Fibroblast of mammary gland (primary cell): ENCODE results near the gene TNFRSF9.
"Not testable (repeated sequence)": the region's sequence is repeated elsewhere in the genome, so short reads cannot be mapped to it uniquely, and the experiment has no call there.

Experiments used
- DNase-seq: peaks from one replicate; pipeline ENCODE4 v3.0.0-alpha.2; 2010; ENCODE audit warnings: low read depth
- H3K4me3 ChIP-seq: 2 replicates; pipeline ENCODE4 v1.5.1; 2011; ENCODE audit warnings: low read depth, mild to moderate bottlenecking, low read length, moderate library complexity; ENCODE audit not compliant: control insufficient read depth
- TF ChIP-seq, protein P1 (sequence below): conservative IDR thresholded peaks from 2 replicates; pipeline ENCODE4 v1.5.1; 2011; ENCODE audit warnings: low read depth, low read length, inconsistent platforms; ENCODE audit not compliant: control insufficient read depth, insufficient read depth

TNFRSF9 gene

DNA sequence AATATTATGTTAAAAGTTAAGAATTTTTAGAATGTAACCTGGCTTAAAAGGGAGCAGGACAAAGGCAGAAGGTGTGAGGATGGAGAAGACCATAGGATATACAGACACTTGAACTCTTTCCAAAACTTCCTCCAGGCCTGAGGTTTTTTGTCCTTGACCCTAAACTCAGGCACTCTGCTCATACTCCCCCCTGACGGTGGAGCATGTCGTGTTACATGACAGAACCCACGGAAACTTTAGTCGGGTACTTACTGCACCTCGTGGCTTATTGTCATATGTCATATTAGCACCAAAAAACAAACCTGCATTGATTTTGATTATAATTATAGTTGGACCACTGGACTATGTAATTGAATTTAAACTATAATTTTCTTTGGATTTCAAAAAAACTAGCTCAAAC, 20.8 kb downstream of the TNFRSF9 start:
- no peak for DNase-seq

DNA sequence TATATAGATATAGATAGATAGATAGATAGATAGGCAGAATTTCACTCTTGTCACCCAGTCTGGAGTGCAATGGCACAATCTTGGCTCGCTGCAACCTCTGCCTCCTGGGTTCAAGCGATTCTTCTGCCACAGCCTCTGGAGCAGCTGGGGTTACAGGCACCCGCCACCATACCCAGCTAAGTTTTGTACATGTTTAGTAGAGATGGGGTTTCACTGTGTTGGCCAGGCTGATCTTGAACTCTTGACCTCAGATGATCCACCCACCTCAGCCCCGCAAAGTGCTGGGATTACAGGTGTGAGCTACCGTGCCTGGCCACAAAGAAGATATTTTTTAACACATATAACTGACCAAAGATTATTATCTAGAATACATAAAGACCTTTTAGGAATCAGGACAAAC, 22.7 kb downstream of the TNFRSF9 start:
- DNase-seq: not testable (repeated sequence)

More for the DNA sequence above, 20.8 kb downstream of the TNFRSF9 start:
- no peak overlapping the region for H3K4me3 ChIP-seq
- TF ChIP-seq, protein P1, sequence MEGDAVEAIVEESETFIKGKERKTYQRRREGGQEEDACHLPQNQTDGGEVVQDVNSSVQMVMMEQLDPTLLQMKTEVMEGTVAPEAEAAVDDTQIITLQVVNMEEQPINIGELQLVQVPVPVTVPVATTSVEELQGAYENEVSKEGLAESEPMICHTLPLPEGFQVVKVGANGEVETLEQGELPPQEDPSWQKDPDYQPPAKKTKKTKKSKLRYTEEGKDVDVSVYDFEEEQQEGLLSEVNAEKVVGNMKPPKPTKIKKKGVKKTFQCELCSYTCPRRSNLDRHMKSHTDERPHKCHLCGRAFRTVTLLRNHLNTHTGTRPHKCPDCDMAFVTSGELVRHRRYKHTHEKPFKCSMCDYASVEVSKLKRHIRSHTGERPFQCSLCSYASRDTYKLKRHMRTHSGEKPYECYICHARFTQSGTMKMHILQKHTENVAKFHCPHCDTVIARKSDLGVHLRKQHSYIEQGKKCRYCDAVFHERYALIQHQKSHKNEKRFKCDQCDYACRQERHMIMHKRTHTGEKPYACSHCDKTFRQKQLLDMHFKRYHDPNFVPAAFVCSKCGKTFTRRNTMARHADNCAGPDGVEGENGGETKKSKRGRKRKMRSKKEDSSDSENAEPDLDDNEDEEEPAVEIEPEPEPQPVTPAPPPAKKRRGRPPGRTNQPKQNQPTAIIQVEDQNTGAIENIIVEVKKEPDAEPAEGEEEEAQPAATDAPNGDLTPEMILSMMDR: no peak

DNA sequence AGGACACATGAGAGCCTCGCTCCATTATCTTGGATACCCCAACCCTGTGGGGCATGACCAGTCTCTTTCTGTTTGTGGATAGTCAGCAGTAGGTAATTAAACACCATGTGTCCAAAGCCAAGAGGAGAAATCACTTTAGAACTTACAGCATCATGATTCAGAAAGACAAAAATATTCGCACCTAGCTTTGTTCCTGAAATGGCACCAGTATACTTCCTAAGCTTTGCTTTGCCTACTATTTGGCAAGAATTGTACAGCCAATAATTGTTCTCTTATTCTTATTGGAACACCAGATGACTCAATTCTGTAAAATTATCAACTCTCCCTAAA, 24.2 kb downstream of the TNFRSF9 start:
- DNase-seq: no peak
- H3K4me3 ChIP-seq: no peak overlapping the region
- TF ChIP-seq, protein P1: no peak

More for the DNA sequence above, 22.7 kb downstream of the TNFRSF9 start:
- H3K4me3 ChIP-seq: not testable (repeated sequence)

DNA sequence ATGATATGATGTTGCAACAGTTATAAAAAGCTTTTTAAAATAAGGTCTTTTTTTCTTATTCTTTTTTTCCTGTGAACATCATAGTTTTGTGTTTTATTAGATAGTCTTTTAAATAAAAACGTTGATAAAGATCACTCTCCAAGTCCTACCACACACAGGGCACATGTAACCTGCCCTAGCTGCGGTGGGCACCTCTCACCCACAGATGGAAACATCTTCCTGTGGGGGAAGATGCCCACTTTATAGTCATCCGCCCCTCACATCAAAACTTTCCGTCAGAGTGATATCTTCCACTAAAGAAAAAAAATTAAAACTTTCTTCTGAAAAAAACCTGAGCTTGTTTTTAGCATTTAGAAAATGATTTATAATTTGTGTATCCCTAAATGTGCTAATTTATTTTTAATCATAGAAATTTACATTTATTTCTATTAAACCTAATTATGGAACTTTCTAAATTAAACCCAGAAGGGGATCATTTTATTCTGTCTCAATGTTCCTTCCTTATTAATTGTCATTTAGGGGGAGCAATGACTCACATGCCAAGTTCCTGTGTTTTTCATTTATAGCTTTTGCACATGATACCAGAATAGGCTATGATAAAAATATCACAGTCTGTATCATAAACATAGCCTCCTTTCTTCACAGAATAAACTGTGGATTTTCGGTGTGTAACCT, 24.7 kb downstream of the TNFRSF9 start:
- TF ChIP-seq, protein P1: no peak
- no peak for DNase-seq
- H3K4me3 ChIP-seq: no peak overlapping the region

DNA sequence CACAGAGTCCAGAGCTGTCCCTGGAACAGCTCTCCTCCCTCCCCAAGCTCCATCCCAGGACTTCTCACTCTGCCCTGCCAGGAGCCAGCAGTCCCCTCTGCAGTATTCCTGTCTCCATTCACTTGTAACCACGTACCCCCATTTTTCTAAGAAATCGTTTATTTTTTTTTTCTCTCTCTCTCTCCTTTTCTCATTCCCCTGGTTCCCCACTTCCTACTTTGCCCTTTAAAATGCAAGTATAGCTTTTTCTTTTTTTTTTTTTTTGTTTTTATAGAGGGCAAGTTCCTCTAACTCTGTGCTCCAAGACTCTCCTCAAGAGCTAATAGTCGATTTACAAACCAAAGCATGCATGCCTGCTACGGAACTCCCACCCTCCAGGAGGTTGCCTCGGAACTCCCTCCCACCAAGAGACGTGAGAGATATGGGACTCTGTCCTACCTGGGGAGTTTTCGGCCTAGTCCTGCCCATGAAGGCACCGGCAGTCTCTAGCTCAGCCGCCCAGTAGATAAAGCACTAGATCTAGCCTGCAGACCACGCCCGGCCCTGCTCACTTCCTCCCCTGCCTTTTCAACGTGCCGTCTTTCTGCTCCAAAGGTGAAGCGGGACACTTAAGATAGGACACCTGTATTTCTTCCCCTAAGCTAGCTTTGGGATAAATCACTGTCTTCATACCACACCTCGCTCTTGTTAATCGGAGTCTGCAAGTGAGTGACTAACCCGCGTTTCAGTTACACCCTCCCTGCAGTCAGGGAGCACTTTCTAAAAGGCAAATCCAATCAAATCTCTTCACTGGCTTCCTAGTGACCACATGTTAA, 27.7 kb downstream of the TNFRSF9 start:
- H3K4me3 ChIP-seq: no peak overlapping the region
- TF ChIP-seq, protein P1: no peak
- DNase-seq: peak; percentile 25

DNA sequence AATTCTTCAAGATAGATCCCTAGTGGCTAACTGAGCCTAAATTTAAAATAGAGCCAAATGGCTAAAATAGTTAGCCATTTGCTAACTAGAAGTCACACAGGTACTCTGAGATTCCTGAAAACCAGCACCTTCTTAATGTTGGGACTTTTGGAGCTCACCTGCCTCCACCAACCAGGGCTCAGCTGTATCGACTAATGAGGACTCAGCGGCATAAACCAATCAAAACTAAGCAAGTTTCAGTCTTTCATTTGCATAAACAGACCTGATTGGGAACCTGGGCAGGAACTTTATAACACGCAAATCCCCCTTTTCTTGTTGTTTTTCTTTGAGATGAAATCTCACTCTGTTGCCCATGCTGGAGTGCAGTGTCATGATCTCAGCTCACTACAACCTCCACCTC, 28.5 kb downstream of the TNFRSF9 start:
- TF ChIP-seq, protein P1: no peak
- DNase-seq: no peak
- H3K4me3 ChIP-seq: no peak overlapping the region

- TF ChIP-seq, protein P1: no peak
- no peak for DNase-seq
- no peak overlapping the region for H3K4me3 ChIP-seq
Observed at GRCh38 chr1:7905262-7905661, 35.4 kb downstream of the TNFRSF9 start.
